NCI-H1436 treated with DMSO at 0.1 percent for 48 hours (cell line): Measurements from ENCODE around the gene FTHL17.

ENCODE experiments used
- DNase-seq: peaks from one replicate; lab custom pipeline; 2025; lab: John Stamatoyannopoulos, UW

Gene FTHL17

GRCh38 chrX:31071725-31072124 is at the start of gene FTHL17:
Gene FTHL17, minus strand, starts transcription at chrX:31072041. Its CDS starts 88 bp downstream, at chrX:31071953.
- no peak for DNase-seq

- no peak for DNase-seq
Observed at GRCh38 chrX:31117266-31117665, 45.4 kb upstream of the FTHL17 start.

GRCh38 chrX:31115398-31115797 is 43.6 kb upstream of the FTHL17 start:
- no peak for DNase-seq

- DNase-seq = no peak
Observed at GRCh38 chrX:31114858-31115257, 43.0 kb upstream of the FTHL17 start.

GRCh38 chrX:31112226-31112999 is 40.6 kb upstream of the FTHL17 start:
- DNase-seq = no peak

GRCh38 chrX:31110657-31111056 is 38.8 kb upstream of the FTHL17 start:
- DNase-seq = no peak

GRCh38 chrX:31099536-31100090 is 27.8 kb upstream of the FTHL17 start:
- DNase-seq = no peak

GRCh38 chrX:31098079-31098478 is 26.2 kb upstream of the FTHL17 start:
- no peak for DNase-seq

GRCh38 chrX:31093639-31093975 is 21.8 kb upstream of the FTHL17 start:
- no peak for DNase-seq

- no peak for DNase-seq
Observed at GRCh38 chrX:31092970-31093638, 21.3 kb upstream of the FTHL17 start.

- no peak for DNase-seq
Observed at GRCh38 chrX:31092476-31092875, 20.6 kb upstream of the FTHL17 start.

- no peak for DNase-seq
Observed at GRCh38 chrX:31091819-31092218, 20.0 kb upstream of the FTHL17 start.

- DNase-seq = no peak
Observed at GRCh38 chrX:31074522-31074921, 2.7 kb upstream of the FTHL17 start.

- DNase-seq = no peak
Observed at GRCh38 chrX:31071262-31071661, 579 bp downstream of the FTHL17 start.

- DNase-seq = no peak
Observed at GRCh38 chrX:31070057-31070468, 1.8 kb downstream of the FTHL17 start.

GRCh38 chrX:31063114-31063513 is 8.7 kb downstream of the FTHL17 start:
- no peak for DNase-seq

- DNase-seq = no peak
Observed at GRCh38 chrX:31061091-31061490, 10.8 kb downstream of the FTHL17 start.

- DNase-seq = no peak
Observed at GRCh38 chrX:31060016-31060415, 11.8 kb downstream of the FTHL17 start.

- DNase-seq = no peak
Observed at GRCh38 chrX:31058284-31058683, 13.6 kb downstream of the FTHL17 start.

- DNase-seq = no peak
Observed at GRCh38 chrX:31057691-31058090, 14.2 kb downstream of the FTHL17 start.

GRCh38 chrX:31057291-31057690 is 14.6 kb downstream of the FTHL17 start:
- no peak for DNase-seq

GRCh38 chrX:31053621-31054020 is 18.2 kb downstream of the FTHL17 start:
- DNase-seq = no peak

- DNase-seq = no peak
Observed at GRCh38 chrX:31039327-31039711, 32.5 kb downstream of the FTHL17 start.
